ENCODE results near the gene WNK2. TPM values are rescaled to one million over a fixed set of nuclear protein-coding genes. Genes with fewer than 3 reads are reported as not detected.
"Not testable (repeated sequence)": the region's sequence is repeated elsewhere in the genome, so short reads cannot be mapped to it uniquely, and the experiment has no call there.

WNK2 gene
- total RNA-seq, 1 donor from 2014 or later = 1.9 TPM

- H3K27me3 Mint-ChIP-seq (ENCODE audit: low read depth, unreplicated experiment) = peaks cover 21% of the 10 kb centered on the region
Observed at GRCh38 chr9:93366119-93366447, 182.1 kb downstream of the WNK2 start.

GRCh38 chr9:93366486-93366885, 182.5 kb downstream of the WNK2 start:
- H3K4me3 ChIP-seq (ENCODE audit: insufficient read depth, low read depth, low read length); H3K4me3 Mint-ChIP-seq (ENCODE audit: unreplicated experiment); H3K4me1 ChIP-seq (ENCODE audit: insufficient read depth, low read length); H3K9me3 ChIP-seq (ENCODE audit: insufficient read depth, low read depth, low read length); H3K27ac ChIP-seq (ENCODE audit: low read depth, low read length); H2AFZ ChIP-seq (ENCODE audit: low read depth, low read length); H4K20me1 ChIP-seq (ENCODE audit: insufficient read depth, low read length); H3K4me2 ChIP-seq (ENCODE audit: low read length); H3K9ac ChIP-seq (ENCODE audit: low read length); H3K36me3 ChIP-seq (ENCODE audit: insufficient read depth, low read length); H3K4me1 Mint-ChIP-seq (ENCODE audit: low read depth, unreplicated experiment); FAIRE-seq; H3K27ac Mint-ChIP-seq (ENCODE audit: unreplicated experiment); H3K79me2 ChIP-seq (ENCODE audit: insufficient read depth, low read length); DNase-seq (ENCODE audit: low read depth); H3K27me3 ChIP-seq (ENCODE audit: insufficient read depth, low read length); H3K36me3 Mint-ChIP-seq (ENCODE audit: low read depth, unreplicated experiment): not testable (repeated sequence)
- H3K27me3 Mint-ChIP-seq (ENCODE audit: low read depth, unreplicated experiment) = peaks cover 21% of the 10 kb centered on the region
- peaks cover 14% of the 10 kb centered on the region for H3K9me3 Mint-ChIP-seq (ENCODE audit: unreplicated experiment)

More at GRCh38 chr9:93366119-93366447, 182.1 kb downstream of the WNK2 start:
- H3K36me3 Mint-ChIP-seq (ENCODE audit: low read depth, unreplicated experiment) = no peaks in the 10 kb centered on the region
- Histone ChIP-seq H2AFZ (ENCODE audit: low read depth, low read length) (no peak overlapping the region), H3K36me3 (ENCODE audit: insufficient read depth, low read length) (no peaks in the 10 kb centered on the region), H3K4me3 (ENCODE audit: insufficient read depth, low read depth, low read length) (no peak overlapping the region), H3K4me1 (ENCODE audit: insufficient read depth, low read length) (no peaks in the 10 kb centered on the region), H3K9ac (ENCODE audit: low read length) (no peak overlapping the region), H3K27ac (ENCODE audit: low read depth, low read length) (no peak overlapping the region), H3K4me2 (ENCODE audit: low read length) (no peak overlapping the region), H3K27me3 (ENCODE audit: insufficient read depth, low read length) (no peaks in the 10 kb centered on the region), H3K9me3 (ENCODE audit: insufficient read depth, low read depth, low read length) (peaks cover 4% of the 10 kb centered on the region), H4K20me1 (ENCODE audit: insufficient read depth, low read length) (no peaks in the 10 kb centered on the region), H3K79me2 (ENCODE audit: insufficient read depth, low read length) (no peaks in the 10 kb centered on the region)
- H3K27ac Mint-ChIP-seq (ENCODE audit: unreplicated experiment) = no peak overlapping the region
- H3K4me1 Mint-ChIP-seq (ENCODE audit: low read depth, unreplicated experiment) = no peaks in the 10 kb centered on the region
- FAIRE-seq (no peak), DNase-seq (ENCODE audit: low read depth) (no peak)
- H3K4me3 Mint-ChIP-seq (ENCODE audit: unreplicated experiment) = no peak overlapping the region
- H3K9me3 Mint-ChIP-seq (ENCODE audit: unreplicated experiment) = peaks cover 14% of the 10 kb centered on the region
- TF ChIP-seq EZH2 (IDR thresholded peaks at IDR 0.05; ENCODE audit: insufficient read depth, low read length) (no peak), CTCF (IDR thresholded peaks at IDR 0.05; ENCODE audit: insufficient read depth, low read depth, low read length) (no peak)

GRCh38 chr9:93368437-93368836, 184.5 kb downstream of the WNK2 start:
- Histone ChIP-seq H3K4me2 (ENCODE audit: low read length) (no peak overlapping the region), H2AFZ (ENCODE audit: low read depth, low read length) (no peak overlapping the region), H3K79me2 (ENCODE audit: insufficient read depth, low read length) (no peaks in the 10 kb centered on the region), H3K4me3 (ENCODE audit: insufficient read depth, low read depth, low read length) (no peak overlapping the region), H3K9ac (ENCODE audit: low read length) (no peak overlapping the region), H4K20me1 (ENCODE audit: insufficient read depth, low read length) (no peaks in the 10 kb centered on the region), H3K27me3 (ENCODE audit: insufficient read depth, low read length) (no peaks in the 10 kb centered on the region), H3K27ac (ENCODE audit: low read depth, low read length) (no peak overlapping the region), H3K9me3 (ENCODE audit: insufficient read depth, low read depth, low read length) (peaks cover 5% of the 10 kb centered on the region), H3K36me3 (ENCODE audit: insufficient read depth, low read length) (no peaks in the 10 kb centered on the region), H3K4me1 (ENCODE audit: insufficient read depth, low read length) (no peaks in the 10 kb centered on the region)
- H3K27me3 Mint-ChIP-seq (ENCODE audit: low read depth, unreplicated experiment) = peaks cover 21% of the 10 kb centered on the region
- TF ChIP-seq EZH2 (IDR thresholded peaks at IDR 0.05; ENCODE audit: insufficient read depth, low read length) (no peak), CTCF (IDR thresholded peaks at IDR 0.05; ENCODE audit: insufficient read depth, low read depth, low read length) (no peak)
- no peak overlapping the region for H3K27ac Mint-ChIP-seq (ENCODE audit: unreplicated experiment)
- DNase-seq (ENCODE audit: low read depth) (no peak), FAIRE-seq (no peak)
- no peak overlapping the region for H3K4me3 Mint-ChIP-seq (ENCODE audit: unreplicated experiment)
- no peaks in the 10 kb centered on the region for H3K4me1 Mint-ChIP-seq (ENCODE audit: low read depth, unreplicated experiment)
- H3K36me3 Mint-ChIP-seq (ENCODE audit: low read depth, unreplicated experiment) = no peaks in the 10 kb centered on the region
- H3K9me3 Mint-ChIP-seq (ENCODE audit: unreplicated experiment) = peaks cover 14% of the 10 kb centered on the region
